AG08396 (cell line): ENCODE results near the gene ARHGAP8.
"Not testable (repeated sequence)": the region's sequence is repeated elsewhere in the genome, so short reads cannot be mapped to it uniquely, and the experiment has no call there.

Experiments
- DNase-seq: peaks from one replicate; pipeline ENCODE4 v3.0.0; 2012; ENCODE audit warnings: low spot score, mixed read lengths

Gene ARHGAP8

GRCh38 chr22:44828193-44828592 is 75.8 kb downstream of the ARHGAP8 start:
- peak; percentile 43 for DNase-seq

GRCh38 chr22:44831885-44832284 is 79.5 kb downstream of the ARHGAP8 start:
- DNase-seq, result no peak

GRCh38 chr22:44834065-44834464 is 81.7 kb downstream of the ARHGAP8 start:
- DNase-seq, result no peak

- no peak for DNase-seq
These were observed 85.1 kb downstream of the ARHGAP8 start for GRCh38 chr22:44837481-44837880.

GRCh38 chr22:44838316-44839016 is 86.1 kb downstream of the ARHGAP8 start:
- no peak for DNase-seq

- DNase-seq, result no peak
These were observed 86.7 kb downstream of the ARHGAP8 start for GRCh38 chr22:44839061-44839460.

GRCh38 chr22:44839721-44840120 is 87.3 kb downstream of the ARHGAP8 start:
- DNase-seq, result no peak

- DNase-seq, result no peak
These were observed 88.4 kb downstream of the ARHGAP8 start for GRCh38 chr22:44840611-44841322.

GRCh38 chr22:44842417-44842816 is 90.0 kb downstream of the ARHGAP8 start:
- DNase-seq, result no peak

- no peak for DNase-seq
These were observed 92.8 kb downstream of the ARHGAP8 start for GRCh38 chr22:44845191-44845590.

- DNase-seq, result no peak
These were observed 93.7 kb downstream of the ARHGAP8 start for GRCh38 chr22:44845796-44846720.

- DNase-seq, result no peak
These were observed 94.4 kb downstream of the ARHGAP8 start for GRCh38 chr22:44846726-44847275.

GRCh38 chr22:44847380-44847779 is 95.0 kb downstream of the ARHGAP8 start:
- DNase-seq, result no peak

GRCh38 chr22:44847892-44848291 is 95.5 kb downstream of the ARHGAP8 start:
- no peak for DNase-seq

GRCh38 chr22:44848296-44848741 is 95.9 kb downstream of the ARHGAP8 start:
- no peak for DNase-seq

GRCh38 chr22:44848791-44849420 is 96.5 kb downstream of the ARHGAP8 start:
- no peak for DNase-seq

- DNase-seq, result no peak
These were observed 98.6 kb downstream of the ARHGAP8 start for GRCh38 chr22:44850946-44851345.

- not testable (repeated sequence) for DNase-seq
These were observed 102.3 kb downstream of the ARHGAP8 start for GRCh38 chr22:44854641-44855040.

GRCh38 chr22:44855855-44856254 is 103.5 kb downstream of the ARHGAP8 start:
- DNase-seq, result no peak

GRCh38 chr22:44858819-44859218 is 106.4 kb downstream of the ARHGAP8 start:
- not testable (repeated sequence) for DNase-seq

GRCh38 chr22:44859641-44860040 is 107.3 kb downstream of the ARHGAP8 start:
- no peak for DNase-seq

GRCh38 chr22:44860311-44860710 is 107.9 kb downstream of the ARHGAP8 start:
- DNase-seq, result no peak
